GM23248 (cell line): ENCODE data around the gene CAMK2D.

Experiments used
- EZH2 ChIP-seq: fragments of 200-600 bp; sonication (generic); IDR thresholded peaks from 2 replicates; pipeline ENCODE4 v1.6.1; 2018; ENCODE audit warnings: antibody characterized with exemption, mild to moderate bottlenecking; ENCODE audit not compliant: insufficient read depth, poor library complexity, severe bottlenecking
- EZH2phosphoT487 ChIP-seq: fragments of 200-600 bp; sonication (generic); IDR thresholded peaks from 2 replicates; pipeline ENCODE4 v1.6.1; 2018; ENCODE audit warnings: antibody characterized with exemption, moderate library complexity, mild to moderate bottlenecking, low read depth; ENCODE audit not compliant: insufficient read depth

DNA sequence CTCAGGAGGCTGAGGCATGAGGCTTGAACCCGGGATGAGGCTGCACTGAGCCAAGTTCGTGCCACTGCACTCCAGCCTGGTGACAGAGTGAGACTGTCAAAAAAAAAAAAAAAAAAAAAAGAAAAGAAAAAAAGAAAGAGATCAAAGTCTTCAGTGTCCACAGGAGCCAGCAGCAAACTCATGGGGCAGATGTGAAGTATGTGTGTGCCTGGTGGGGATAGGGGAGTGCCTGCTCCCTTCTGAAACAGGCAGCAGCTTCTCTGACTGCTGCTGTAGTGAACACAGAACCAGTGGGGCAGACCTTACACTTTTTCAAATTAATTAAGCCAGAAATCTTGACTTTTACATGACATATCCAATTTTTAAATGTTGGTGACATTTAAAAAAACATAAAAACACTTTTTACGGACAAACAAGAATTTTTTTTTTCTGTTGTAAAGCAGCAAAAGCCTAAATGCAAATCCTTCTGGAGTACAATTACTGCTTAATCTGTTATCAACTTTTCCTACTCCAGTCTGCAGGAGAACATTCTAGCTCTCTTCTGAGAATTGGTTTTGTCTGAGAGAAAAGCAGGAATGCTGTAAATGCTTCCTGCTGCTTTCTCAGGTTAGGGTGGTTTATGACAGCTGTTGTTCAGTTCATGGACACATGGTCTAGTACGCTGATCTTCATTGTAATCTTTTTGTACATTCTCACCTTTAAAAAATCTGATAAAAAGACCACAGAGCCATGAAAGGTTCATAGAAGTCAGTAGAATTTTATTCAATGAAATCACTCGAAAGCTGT is 311.1 kb downstream of the CAMK2D start:
- TF ChIP-seq EZH2 (no peak), EZH2phosphoT487 (no peak)
